Right cardiac atrium (tissue), 5 donors: Measurements from ENCODE around the gene NXPH4. TPM values are rescaled to one million over a fixed set of nuclear protein-coding genes. Genes with fewer than 3 reads are reported as not detected.

Experiments
- ATAC-seq, 2 donors: fragments of 200-7000 bp; cut with Tn5 transposase; one replicate each; pipeline versions ENCODE4 v1.8.0 to v1.9.1; 2020; ENCODE audit warnings: moderate library complexity in 2 of 2, mild to moderate bottlenecking in 1 of 2
- DNase-seq, 3 donors: peaks; one replicate each; pipeline ENCODE4 v3.0.0-alpha.2; 2020
- H3K27ac ChIP-seq: one replicate; pipeline ENCODE4 v1.5.1; 2013; ENCODE audit warnings: mild to moderate bottlenecking, low read length, control low read depth, moderate library complexity
- H3K27me3 ChIP-seq: one replicate; pipeline ENCODE4 v1.6.1; 2013; ENCODE audit not compliant: control insufficient read depth, insufficient read depth
- H3K4me1 ChIP-seq: one replicate; pipeline ENCODE4 v1.6.1; 2013; ENCODE audit warnings: low read length; ENCODE audit not compliant: control insufficient read depth, insufficient read depth
- H3K4me3 ChIP-seq: one replicate; pipeline ENCODE4 v1.5.1; 2013; ENCODE audit warnings: low read length, control low read depth
- H3K9me3 ChIP-seq: one replicate; pipeline ENCODE4 v1.6.1; 2013; ENCODE audit warnings: low read length; ENCODE audit not compliant: control insufficient read depth
- WGBS: extraction: QIAGEN DNeasy Blood & Tissue Kit; methylation state at CpG from one replicate; pipeline ENCODE4 v1.1.7; 2013; 5-methylcytosine and 5-hydroxymethylcytosine counted together
- intact Hi-C, 4 donors: fragments of 100-400 bp; cut with DNase I; formaldehyde crosslinking; loops; one replicate each; pipeline versions ENCODE4 v1.11.0 to v1.14.0; 2022 to 2023
- polyA plus RNA-seq: library from polyadenylated mRNA; stranded (reverse); fragments of 200-250 nt; gene quantifications from one replicate; pipeline ENCODE4 v1.2.3, GENCODE V29; 2013
- total RNA-seq, 4 donors: library from RNA; stranded (reverse); fragmentation: NEBNext Ultra II Directional; extraction: Animal tissue kit (Norgen Biotek cat#: 25700); gene quantifications; one replicate each; pipeline ENCODE4 v1.2.1, GENCODE V29; 2021
- donor health status: healthy with polysubstance abuse.
- donor health status: DM: no; HTN: yes; CAD: no.
- donor health status: DM: no; HTN: no; CAD: no.
- donor health status: DM: no; HTN: yes; CAD: no; lungs with severe emphysema.
- donor health status: DM: yes; HTN: yes; CAD: no.

The NXPH4 gene
- total and polyA plus RNA-seq, 5 donors: 0.11 to 1.2 (median 0.34) TPM; not detected in 1

DNA sequence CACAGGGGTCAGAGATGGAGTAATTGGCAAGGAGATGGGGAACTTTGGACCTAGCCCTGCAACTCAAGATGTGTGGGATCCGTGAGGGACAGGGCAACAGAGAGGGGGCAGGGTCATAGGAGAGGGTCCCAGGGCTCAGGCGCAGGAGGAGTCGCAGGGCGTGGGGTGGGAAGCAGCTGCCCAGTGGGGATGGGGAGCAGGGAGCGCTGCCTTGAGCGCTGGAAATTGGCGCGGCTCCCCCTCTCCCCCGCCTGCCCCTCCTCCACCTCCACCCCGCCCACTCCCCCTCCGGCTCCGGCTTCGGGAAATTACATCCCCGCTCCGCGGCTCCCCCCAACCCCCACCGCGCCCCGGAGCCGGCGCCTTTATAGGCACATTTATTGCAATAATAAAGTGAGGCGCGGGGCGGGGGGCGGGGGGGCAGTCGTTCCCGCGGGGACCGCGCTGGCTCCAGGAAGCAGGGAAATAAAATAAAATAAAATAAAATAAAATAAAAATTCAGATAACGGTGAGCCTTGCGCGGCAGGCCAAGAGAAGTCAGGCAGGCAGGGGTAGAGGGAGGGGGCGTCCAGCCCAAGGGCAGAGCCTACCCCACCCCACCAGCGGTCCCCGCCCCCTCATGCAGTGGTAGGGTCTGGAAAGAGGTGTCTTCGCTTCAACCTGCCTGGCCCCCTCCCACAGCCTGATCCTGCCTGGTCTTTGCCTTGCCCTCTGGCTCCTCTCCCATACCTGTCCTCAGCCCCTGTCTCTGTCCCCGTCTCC lies 3.6 kb downstream of the NXPH4 start:
- Histone ChIP-seq H3K4me3 (no peak overlapping the region), H3K4me1 (no peaks in the 10 kb centered on the region), H3K27me3 (no peaks in the 10 kb centered on the region), H3K27ac (no peak overlapping the region), H3K9me3 (no peaks in the 10 kb centered on the region)
- DNase-seq (no peak), ATAC-seq (no peak)
- intact Hi-C loops: no loop called here
- WGBS: 11% methylated on average over 38 of the region's 38 CpGs

DNA sequence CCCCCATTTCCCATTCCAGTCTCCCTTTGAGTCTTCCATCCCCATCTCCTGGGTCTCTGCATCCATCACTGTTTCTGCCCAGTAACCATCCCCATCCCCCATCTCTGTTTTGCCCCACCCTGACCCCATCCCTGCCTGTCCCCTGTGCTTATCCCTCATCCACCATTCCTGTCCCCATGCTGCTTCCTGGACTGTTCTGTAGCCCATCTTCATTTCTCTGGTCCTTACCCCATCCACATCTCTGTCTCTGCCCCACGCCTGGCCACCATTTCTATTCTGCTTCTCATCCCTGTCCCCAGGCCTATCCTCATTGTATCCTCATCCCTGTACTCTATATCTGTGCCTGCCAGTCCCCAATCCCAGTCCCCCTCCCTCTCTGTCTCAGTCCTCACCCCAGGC lies 4.2 kb downstream of the NXPH4 start:
- DNase-seq (no peak), ATAC-seq (no peak)
- 67% methylated on average over 1 of the region's 1 CpG for WGBS
- Histone ChIP-seq H3K27me3 (no peaks in the 10 kb centered on the region), H3K4me3 (no peak overlapping the region), H3K9me3 (no peaks in the 10 kb centered on the region), H3K27ac (no peak overlapping the region), H3K4me1 (no peaks in the 10 kb centered on the region)
- intact Hi-C loops: no loop called here

DNA sequence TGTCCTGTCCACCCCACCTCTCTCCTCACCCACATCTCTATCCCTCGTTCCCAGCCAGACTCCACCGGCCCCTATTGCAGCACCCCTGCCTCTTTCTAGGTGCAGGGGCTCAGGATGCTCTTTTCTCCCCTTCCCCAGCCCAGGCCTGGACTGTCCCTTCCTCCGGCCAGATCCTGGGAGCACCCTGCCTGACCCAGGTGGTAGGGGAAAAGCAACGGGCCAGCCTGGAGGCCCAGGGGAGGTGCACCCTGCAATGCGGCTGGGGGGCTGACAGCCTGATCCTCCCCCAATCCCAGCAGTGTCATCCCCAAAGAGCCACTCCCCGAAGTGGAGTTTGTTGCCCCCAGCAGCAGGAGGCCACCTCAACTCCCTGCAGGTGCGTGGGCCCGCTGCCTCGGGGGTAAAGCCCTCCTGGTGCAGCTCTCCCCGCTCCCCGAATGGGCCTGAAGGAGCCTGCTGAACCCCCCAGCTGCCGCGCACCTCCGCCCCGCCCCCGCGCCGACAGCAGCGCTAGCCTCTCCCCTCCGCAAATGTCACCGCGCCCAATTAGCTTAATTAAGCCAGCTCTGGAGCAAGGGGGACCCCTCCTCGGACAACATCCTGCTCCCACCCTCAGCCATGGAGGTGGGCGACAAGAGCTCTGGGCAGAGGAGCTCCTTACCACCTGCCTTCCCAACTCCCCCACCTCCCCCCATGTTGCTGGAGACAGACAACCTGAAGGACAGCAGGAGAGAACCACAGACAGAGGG lies 4.7 kb downstream of the NXPH4 start:
- H3K9me3 ChIP-seq: no peaks in the 10 kb centered on the region
- ATAC-seq: no peak
- H3K4me1 ChIP-seq: no peaks in the 10 kb centered on the region
- no peak overlapping the region for H3K27ac ChIP-seq
- intact Hi-C loops: no loop called here
- no peaks in the 10 kb centered on the region for H3K27me3 ChIP-seq
- WGBS: 19% methylated on average over 24 of the region's 24 CpGs
- DNase-seq: no peak
- H3K4me3 ChIP-seq: no peak overlapping the region

DNA sequence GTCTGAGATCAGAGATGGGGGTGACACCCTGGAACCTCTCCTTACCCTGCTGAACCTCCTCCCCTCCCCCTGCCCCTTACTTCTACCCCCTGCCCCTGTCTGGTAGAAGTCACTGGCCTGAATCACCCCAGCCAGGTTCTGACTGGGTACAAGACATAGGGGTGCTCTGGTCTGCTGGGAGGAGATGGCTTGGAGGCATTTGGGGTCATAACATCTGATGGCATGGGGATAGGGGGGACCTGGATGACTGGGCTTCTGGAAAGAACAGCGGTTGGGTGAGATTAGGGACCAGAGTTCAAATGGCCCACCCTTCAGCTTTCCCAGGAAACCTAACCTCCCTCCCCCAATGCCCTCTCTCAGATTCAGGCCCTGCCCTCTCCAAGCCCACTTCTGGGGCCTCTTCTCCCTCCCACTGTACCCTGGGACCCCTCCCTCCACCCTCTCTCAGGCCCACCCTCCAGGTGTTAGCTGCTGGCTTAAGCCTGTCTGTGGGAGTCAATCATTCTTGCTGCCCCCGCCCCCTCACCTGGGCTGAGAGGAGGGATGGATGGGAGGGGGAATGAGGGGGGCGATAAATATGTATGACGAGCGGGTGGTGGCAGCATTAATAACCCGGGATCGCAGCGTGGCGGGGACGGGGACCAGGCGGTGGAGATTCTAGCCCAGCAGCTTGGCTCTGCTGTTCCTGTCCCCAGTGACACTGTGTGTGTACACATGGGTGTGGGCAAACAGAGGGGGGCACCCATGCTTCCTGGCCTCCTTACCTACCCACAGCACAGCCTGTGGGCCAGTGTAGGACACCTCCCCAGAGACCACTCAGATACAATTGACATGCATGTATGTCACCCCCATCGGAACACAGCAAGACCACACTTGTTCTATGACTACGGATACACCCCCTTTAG lies 5.9 kb downstream of the NXPH4 start:
- Histone ChIP-seq H3K4me1 (no peaks in the 10 kb centered on the region), H3K27me3 (no peaks in the 10 kb centered on the region), H3K4me3 (no peak overlapping the region), H3K27ac (no peak overlapping the region), H3K9me3 (no peaks in the 10 kb centered on the region)
- ATAC-seq (no peak), DNase-seq (no peak)
- WGBS: 45% methylated on average over 13 of the region's 13 CpGs
- intact Hi-C loops: no loop called here

DNA sequence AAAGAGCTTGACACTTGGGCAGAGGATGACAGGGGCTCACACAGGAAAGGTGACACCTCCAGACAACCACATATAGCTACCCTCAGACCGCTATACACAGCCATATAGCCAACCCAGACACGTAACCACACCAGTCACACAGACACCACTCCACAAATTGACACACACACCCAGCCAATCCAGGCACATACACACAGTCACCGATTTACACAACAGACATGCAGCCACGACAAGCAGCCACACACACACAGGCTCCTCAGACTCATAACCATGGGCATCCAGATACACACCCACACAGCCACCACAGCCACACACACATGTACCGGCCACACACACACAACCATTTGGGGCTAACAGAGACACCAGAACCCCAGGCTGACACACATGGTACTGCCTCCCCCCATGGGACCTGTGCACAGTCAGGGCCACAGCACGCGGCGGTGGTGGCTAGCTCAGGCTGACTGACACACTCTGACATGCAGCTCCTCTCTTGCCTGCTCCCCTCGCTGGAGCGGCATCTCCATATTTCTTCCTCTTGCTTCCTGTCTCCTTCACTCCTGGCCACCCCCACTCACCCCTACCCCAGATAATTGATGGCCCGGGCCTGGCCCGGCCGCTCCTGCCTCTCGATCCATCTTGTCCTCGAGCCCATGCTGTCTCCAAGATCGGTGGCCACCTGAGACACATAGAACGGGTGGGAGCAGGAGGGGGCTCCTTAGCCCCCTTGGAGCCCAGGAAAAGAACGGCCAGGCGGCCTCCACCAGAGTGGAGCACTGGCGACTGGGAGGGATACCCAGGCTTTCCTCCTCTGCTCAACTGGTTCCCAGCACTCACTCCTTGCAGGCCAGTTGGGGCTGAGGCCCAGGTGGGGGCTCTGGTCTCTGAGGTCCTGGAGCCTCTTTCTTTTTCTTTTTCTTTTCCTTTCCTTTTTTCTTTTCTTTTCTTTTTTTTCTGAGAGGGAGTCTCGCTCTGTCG lies 6.9 kb downstream of the NXPH4 start:
- Histone ChIP-seq H3K27ac (no peak overlapping the region), H3K27me3 (no peaks in the 10 kb centered on the region), H3K9me3 (no peaks in the 10 kb centered on the region), H3K4me3 (no peak overlapping the region), H3K4me1 (no peaks in the 10 kb centered on the region)
- DNase-seq (peak in 1 of 3 donors; percentile 26), ATAC-seq (no peak)
- intact Hi-C loops: no loop called here
- WGBS: 54% methylated on average over 22 of the region's 22 CpGs

DNA sequence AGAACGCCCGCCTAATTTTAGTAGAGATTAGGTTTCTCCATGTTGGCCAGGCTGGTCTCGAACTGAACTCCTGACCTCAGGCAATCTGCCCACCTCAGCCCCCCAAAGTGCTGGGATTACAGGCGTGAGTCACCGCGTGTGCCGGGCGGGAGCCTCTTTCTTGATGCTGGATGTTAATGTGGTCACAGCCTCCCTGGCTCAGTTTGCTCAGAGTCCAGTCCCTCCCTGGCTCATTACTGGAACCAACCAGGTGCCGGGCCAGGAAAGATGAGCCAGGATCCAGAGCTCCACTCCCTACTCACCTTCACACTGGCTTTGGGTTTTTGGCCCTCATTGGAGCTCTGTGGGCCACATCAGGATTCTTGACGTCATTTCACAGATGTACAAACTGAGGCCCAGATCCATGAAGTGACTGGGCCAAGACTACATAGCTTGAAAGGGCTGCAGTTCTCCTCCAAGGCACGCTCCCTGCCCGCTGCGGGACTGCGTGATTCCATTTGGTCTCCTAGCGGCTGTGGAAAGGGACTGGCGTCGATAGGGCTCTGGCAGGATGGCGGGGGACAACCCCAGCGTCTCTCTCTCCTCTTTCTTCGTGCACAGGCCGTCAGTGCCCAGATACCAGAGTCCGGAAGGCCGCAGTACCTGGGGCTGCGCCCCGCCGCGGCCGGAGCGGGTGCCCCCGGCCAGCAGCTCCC lies 7.8 kb downstream of the NXPH4 start:
- intact Hi-C loops: no loop called here
- ATAC-seq (no peak), DNase-seq (no peak)
- no peaks in the 10 kb centered on the region for H3K27me3 ChIP-seq
- H3K9me3 ChIP-seq: no peaks in the 10 kb centered on the region
- no peak overlapping the region for H3K4me3 ChIP-seq
- WGBS: 44% methylated on average over 30 of the region's 30 CpGs
- H3K4me1 ChIP-seq: no peaks in the 10 kb centered on the region
- H3K27ac ChIP-seq: no peak overlapping the region

DNA sequence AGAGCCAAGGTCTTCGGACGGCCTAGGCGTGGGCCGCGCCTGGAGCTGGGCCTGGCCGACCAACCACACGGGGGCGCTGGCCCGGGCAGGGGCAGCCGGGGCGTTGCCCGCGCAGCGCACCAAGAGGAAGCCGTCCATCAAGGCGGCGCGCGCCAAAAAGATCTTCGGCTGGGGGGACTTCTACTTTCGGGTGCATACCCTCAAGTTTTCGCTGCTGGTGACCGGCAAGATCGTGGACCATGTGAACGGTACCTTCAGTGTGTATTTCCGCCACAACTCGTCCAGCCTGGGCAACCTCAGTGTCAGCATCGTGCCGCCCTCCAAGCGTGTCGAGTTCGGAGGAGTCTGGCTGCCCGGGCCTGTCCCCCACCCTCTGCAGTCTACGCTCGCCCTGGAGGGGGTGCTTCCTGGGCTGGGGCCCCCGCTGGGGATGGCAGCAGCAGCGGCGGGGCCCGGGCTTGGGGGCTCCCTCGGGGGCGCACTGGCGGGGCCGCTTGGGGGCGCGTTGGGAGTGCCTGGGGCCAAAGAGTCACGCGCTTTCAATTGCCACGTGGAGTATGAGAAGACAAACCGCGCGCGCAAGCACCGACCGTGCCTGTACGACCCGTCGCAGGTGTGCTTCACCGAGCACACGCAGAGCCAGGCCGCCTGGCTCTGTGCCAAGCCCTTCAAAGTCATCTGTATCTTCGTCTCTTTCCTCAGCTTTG lies 8.5 kb downstream of the NXPH4 start:
- Histone ChIP-seq H3K27me3 (no peaks in the 10 kb centered on the region), H3K4me1 (no peaks in the 10 kb centered on the region), H3K27ac (no peak overlapping the region), H3K4me3 (no peak overlapping the region), H3K9me3 (no peaks in the 10 kb centered on the region)
- 14% methylated on average over 61 of the region's 61 CpGs for WGBS
- ATAC-seq: peak; percentile 22 to 53
- peak in 2 of 3 donors; percentile 80 to 83 for DNase-seq
- intact Hi-C loops: no loop called here

DNA sequence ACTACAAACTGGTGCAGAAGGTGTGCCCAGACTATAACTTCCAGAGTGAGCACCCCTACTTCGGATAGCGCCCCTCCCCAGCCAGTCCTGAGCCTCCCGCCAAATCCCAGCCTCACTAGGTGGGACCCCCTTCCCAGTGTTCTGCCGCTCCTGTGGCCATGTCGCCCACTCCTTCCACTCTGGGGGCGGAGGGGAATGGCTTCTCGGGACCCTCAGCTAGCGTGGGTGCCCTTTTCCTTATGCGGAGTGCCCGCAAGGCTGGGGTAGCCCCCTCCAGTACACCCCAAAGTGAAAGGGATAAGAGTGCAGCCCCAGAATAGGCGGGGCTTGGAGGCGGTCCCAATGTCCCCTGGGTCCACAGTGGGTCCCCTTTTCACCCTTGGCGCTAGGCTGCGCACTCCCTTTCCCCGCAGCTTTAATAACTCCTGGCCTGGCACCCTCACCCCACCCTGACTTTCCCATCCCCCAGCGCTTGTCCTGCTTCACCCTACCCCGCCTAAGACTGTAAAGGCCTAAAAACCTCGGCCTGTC lies 9.2 kb downstream of the NXPH4 start:
- DNase-seq (peak in 1 of 3 donors; percentile 16), ATAC-seq (no peak)
- no peak overlapping the region for H3K27ac ChIP-seq
- H3K4me1 ChIP-seq: no peaks in the 10 kb centered on the region
- H3K4me3 ChIP-seq: no peak overlapping the region
- H3K27me3 ChIP-seq: no peaks in the 10 kb centered on the region
- WGBS: 49% methylated on average over 18 of the region's 18 CpGs
- intact Hi-C loops: no loop called here
- no peaks in the 10 kb centered on the region for H3K9me3 ChIP-seq

DNA sequence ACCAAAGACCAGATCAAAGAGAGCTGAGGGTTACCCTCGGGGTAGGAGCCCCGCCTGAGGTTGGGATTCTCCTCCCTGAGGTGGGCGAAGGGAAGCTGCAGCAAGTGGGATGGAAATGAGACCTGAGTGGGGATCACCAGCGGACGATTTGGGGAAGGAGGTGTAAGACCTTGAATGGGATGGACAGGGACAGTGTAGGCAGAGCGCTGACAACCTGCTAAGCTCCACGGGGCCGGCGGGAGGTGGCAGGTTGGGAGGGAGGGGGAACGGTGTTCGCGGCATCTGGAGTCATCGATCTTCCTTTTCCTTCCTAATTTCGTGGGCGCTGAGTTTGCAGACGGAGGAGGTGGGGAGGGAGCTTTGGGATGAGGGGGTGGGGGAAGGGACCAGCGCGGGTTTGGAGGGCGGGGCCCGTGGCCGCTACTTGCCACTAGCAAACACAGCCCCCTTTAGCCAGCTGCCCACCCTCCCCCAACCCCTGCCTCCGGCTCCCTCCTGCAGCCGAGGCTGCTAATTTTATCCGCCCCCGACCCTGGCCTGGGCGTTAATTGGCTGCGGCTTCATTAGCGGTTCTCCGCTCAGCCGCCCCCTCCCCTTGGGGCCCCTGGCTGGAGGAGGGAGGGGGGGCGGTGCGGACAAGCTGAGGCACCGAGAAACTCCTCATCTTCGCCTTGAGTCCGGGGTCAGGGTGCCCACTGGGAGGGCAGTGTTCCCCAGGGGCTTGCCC lies 10.2 kb downstream of the NXPH4 start:
- peak overlapping the region; percentile 13 for H3K4me3 ChIP-seq
- H3K27ac ChIP-seq: no peak overlapping the region
- DNase-seq: peak in 2 of 3 donors; percentile 12 to 37
- intact Hi-C loops: no loop called here
- H3K27me3 ChIP-seq: no peaks in the 10 kb centered on the region
- 13% methylated on average over 35 of the region's 35 CpGs for WGBS
- ATAC-seq: no peak
- no peaks in the 10 kb centered on the region for H3K9me3 ChIP-seq
- H3K4me1 ChIP-seq: no peaks in the 10 kb centered on the region
